ENCODE results near the gene FCAR.
"Not testable (repeated sequence)": the region's sequence is repeated elsewhere in the genome, so short reads cannot be mapped to it uniquely, and the experiment has no call there.

FCAR gene

DNA sequence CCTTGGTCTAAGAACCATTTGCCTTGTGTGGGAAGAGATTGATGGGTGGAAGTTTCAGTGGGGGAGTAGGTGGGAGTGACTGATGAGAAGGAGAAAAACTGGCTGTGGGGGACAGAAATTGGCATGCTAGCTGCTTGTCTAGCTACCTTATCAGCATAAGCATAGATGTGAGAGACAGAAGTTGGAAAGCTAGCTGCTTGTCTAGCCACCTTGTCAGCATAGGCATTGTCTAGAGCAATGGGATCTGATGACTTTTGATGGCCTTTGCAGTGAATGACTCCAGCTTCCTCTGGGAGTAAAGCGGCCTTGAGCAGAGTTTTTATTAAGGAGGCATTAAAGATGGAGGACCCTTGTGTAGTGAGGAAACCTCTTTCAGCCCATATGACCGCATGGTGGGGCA, 22.0 kb downstream of the FCAR start:
- no peak for DNase-seq

DNA sequence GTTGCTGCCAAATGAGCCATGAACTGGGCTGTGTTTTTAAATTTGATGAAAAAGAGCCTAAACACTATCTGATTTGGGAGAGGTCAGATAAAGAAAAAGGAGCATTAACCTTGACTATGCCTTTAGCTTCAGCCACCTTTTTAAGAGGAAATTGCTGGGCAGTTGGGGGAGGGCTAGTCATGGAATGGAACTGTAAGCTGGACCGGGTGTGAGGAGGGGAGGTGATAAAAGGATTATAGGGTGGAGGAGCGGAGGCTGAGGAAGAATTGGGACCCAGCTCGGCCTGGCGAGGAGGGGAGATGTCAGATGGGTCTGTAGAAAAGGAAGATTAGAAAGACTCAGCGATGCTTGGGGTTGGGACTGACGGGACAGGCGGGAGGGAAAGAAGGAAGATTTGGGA, 24.6 kb downstream of the FCAR start:
- not testable (repeated sequence) for DNase-seq

DNA sequence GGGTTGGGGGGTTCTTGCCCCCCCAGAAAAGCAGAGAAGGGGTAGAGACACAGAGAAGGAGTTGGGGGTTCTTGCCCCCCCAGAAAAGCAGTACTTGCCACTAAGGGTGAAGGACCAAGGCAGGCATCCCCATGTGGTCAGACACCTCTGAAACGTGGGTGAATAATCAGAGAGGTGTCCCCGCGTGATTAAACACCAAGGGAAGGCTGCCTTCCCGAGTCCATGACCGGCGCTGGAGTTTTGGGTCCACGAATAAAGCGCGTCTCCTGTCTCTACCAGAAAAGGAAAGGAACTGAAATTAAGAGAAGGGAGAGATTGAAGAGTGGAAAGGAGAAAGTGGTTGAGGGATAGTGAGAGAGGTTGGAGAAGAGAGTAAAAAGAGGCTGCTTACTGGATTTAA, 25.6 kb downstream of the FCAR start:
- not testable (repeated sequence) for DNase-seq

DNA sequence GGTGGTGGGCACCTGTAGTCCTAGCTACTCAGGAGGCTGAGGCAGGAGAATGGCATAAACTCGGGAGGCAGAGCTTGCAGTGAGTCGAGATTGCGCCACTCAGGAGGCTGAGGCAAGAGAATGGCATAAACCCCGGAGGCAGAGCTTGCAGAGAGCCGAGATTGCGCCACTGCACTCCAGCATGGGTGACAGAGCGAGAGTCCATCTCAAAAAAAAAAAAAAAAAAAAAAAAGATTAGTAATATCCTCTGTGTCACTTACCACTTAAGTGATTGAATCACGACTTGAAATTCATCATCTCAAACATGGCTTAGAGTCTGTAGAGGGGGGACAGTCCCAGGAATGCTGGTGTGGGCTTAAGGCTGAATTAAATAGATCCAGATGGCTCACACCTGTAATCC, 27.1 kb downstream of the FCAR start:
- DNase-seq, result not testable (repeated sequence)

DNA sequence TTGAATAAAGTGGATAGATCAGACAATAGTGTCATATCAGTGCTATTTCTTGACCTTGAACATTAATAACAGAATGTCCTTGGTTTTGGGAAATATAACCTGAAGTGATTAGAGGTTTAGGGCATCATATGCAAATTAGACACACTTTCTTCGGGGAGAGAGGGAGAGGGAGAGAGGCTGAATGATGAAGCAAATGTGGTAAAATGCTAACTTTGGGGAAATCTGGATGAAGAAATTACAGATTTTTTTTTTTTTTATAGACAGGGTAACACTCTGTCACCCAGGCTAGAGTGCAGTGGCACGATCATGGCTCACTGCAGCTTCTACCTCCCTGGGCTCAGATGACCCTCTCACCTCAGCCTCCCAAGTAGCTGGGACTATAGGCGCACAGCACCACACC, 28.0 kb downstream of the FCAR start:
- no peak for DNase-seq

DNA sequence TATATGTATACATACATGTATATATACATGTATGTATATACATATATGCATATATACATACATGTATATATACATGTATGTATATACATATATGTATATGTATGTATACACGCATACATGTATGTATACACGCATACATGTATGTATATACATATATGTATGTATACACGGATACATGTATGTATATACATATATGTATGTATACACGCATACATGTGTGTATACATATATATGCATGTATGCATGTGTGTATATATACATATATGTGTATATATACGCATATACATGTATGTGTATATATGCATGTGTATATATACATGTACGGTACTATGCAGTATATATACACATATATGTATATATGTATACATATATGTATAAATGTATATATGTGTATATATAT, 29.3 kb downstream of the FCAR start:
- no peak for DNase-seq

DNA sequence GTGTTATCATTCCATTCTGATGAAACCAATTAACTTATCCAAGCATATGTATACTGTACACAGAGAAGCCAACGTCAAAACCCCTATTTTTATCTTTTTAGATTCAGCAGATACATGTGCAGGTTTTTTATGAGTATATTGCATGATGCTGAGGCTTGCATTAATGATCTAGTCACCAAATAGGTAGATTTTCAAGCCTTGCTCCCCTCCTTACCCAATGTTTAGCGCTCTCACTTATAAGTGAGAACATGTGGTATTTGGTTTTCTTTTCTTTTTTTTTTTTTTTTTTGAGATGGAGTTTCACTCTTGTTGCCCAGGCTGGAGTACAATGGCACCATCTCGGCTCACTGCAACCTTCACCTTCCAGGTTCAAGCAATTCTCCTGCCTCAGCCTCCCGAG, 30.2 kb downstream of the FCAR start:
- not testable (repeated sequence) for DNase-seq

DNA sequence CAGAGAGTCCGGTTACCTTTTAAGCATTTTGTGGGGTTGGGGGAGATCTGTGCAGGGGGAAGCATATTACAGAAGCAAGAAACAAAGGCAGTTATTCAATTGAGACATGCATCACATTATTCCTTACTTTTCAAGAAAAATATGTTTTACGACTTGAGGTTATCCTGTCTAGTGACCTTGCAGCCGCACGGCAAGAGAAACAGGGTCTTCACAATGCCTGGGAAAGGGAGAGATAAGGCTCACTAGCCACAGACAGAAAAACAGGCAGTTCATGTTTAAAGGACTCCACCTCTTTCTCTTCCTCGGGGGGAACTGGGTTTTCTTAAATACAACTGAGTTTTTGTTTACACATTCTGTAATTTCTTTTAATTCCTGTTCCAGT, 31.4 kb downstream of the FCAR start:
- DNase-seq, result no peak

DNA sequence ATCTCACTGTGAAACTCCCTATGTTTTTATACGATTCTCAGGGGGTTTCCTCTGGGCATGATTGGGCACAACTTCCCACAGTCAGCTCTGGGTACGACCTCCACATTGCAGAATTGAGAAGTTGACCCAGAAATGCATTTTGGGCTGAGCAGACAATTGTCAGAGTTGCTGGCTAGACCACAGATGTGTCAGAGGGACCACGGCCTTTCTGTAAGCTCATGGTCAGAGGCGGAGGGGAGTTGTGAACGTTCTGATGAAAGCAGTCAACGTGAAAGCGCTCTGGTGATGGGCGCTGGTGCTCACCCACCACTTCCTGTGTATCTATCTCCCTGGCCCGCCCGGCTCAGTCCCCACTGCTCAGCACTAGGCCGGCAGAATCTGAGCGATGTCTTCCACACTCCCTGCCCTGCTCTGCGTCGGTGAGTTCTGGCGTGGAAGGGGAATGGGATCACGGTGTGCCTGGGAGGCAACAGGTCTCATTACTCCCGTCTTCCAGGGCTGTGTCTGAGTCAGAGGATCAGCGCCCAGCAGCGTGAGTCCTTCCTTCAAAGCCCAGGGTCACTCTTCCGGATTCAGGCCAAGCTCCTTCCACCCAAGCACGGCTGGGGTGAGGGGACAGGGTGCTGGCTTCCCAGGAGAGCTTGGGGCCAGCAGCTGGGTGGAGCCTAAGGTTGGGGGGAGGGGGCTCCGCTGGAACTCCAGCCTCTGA, 31.9 kb downstream of the FCAR start, which contains the start of gene NCR1:
NCR1 (plus strand) TSS at position 346 of the 709 bp plus-strand sequence; CDS start at position 386, 40 bp downstream.
- DNase-seq, result no peak

DNA sequence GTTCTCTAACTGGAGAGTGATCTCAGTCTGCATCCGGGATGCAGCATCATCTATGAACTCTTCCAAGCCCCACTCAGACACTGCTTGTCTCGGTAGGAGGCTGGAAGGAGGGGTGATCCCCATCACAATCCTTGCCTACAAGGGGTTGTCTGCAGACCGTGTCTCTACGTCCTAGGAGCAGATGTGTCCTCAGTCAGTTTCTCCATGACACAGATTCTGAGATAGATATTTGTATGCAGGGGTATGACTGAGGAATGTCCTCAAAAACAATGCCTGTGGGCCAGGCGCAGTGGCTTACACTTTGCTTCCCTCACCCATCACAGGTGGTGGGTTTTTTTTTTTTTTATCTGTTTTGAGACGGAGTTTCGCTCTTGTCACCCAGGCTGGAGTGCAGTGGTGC, 32.8 kb downstream of the FCAR start:
- no peak for DNase-seq

DNA sequence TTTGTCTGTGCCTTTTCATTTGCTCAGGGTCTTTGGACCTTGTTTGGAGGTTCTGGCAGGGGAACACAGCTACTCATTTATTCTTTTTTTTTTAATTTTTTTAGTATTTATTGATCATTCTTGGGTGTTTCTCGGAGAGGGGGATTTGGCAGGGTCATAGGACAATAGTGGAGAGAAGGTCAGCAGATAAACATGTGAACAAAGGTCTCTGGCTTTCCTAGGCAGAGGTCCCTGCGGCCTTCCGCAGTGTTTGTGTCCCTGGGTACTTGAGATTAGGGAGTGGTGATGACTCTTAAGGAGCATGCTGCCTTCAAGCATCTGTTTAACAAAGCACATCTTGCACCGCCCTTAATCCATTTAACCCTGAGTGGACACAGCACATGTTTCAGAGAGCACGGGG, 33.9 kb downstream of the FCAR start:
- DNase-seq, result not testable (repeated sequence)

DNA sequence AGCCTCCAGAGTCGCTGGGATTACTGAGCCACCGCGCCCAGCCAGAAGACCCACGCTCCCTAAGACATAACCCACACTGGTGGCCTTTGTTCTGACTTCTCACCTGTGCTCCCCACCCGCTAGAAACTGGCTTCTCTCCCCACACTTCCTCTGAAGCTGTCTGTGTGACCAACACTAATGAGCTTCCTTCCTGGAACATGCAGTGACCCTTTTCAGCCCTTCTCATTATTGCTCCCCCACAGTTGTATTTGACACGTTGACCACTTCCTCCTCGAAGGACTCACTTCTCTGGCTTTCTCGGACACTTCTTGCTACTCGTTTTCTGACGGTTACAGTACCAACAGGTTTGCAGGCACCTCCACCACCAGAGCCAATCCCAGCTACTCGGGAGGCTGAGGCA, 42.8 kb downstream of the FCAR start:
- no peak for DNase-seq

DNA sequence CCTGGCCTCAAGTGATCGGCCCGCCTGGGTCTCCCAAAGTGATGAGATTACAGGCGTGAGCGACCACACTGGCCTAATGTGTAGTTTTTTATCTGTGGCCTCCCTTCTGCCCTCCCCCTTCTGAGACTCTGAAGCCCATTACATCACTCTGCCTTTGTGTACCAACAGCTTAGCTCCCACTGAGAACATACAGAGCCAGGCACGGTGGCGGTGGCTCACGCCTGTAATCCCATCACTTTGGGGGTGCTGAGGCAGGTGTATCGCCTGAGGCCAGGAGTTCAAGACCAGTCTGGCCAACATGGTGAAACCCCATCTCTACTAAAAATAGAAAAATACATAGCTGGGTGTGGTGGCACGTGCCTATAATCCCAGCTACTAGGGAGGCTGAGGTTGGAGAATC, 44.5 kb downstream of the FCAR start:
- DNase-seq, result no peak

DNA sequence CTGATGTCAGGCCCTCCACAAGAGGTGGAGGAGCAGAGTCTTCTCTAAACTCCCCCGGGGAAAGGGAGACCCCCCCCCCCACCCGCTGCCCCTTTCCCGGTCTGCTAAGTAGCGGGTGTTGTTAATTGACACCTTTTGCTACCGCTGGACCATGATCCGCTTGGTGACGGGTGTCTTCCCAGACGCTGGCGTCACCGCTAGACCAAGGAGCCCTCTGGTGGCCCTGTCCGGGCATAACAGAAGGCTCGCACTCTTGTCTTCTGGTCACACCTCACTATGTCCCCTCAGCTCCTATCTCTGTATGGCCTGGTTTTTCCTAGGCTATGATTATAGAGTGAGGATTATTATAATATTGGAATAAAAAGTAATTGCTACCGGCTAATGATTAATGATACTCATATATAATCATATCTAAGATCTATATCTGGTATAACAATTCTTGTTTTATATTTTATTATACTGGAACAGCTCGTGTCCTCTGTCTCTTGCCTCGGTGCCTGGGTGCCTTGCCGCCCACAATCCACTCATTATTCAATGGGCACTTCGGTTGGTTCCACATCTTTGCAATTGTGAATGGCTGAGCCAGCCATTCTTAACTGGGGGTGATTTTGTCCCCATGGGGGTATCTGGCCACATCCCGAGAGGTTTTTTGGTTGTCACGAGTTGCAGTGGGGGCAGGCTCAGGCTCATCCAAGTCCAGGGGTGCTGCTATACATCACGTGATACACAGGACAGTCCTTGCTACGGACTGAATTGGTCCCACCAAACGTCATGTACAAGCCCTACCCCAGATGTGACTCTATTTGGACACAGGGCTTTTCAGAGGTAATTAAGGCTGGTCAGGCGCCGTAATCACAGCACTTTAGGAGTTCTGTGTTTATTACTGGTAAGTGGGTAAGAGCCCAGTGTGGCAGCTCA, 45.9 kb downstream of the FCAR start:
- DNase-seq, result not testable (repeated sequence)

DNA sequence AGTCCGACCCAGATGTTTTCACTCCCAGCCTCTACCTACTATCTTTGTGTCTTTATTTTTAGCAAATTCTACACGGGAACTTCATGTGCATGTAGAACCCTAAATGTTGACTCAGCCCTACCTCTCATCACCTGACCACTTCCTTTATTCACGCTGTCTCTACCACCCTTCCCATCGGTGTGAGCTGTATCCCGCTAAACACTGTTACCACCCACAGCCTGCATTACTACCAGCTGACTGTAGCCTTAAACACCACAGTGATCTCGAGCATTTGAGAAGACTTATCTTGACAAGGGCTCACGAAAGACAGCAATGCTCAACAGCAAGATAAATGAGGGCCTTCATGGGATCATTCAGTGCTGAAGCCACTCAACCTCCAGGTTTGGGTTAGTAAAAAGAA, 47.0 kb downstream of the FCAR start:
- DNase-seq, result no peak

DNA sequence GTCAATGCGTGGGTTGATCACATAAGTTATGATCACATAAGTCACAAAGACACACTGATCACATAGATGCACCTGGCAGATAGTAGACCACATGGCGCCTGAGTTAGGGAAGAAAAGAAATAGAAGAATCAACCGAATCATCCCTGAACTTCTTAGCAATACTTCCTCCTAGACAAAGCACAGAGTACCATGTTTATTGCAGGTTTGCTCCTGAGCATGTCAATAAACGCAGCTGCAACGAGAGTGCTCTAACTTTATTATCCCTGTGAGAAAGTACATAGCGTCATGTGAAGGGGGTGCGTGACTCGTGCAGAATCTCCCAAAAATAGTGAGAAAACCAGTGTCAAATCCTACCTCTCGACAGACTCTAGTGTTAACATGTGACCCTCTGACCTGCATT, 49.2 kb downstream of the FCAR start:
- DNase-seq, result no peak

DNA sequence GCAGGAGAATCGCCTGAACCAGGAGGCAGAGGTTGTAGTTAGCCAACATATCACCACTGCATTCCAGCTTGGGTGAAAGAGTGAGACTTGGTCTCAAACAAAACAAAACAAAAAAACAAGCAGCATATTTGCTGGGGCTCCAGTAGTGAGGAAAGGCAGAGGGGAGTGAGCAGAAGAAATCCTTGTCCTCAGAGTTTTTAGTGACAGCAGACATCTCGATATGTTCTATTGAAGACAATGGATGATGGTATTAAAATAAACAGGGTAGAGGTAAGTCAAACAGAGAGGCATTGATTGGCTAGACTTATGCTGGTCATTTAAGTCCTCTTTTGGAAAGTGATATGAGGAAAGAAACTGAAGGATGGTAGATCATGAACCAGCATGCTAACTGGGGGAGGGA, 54.3 kb downstream of the FCAR start:
- DNase-seq, result no peak

DNA sequence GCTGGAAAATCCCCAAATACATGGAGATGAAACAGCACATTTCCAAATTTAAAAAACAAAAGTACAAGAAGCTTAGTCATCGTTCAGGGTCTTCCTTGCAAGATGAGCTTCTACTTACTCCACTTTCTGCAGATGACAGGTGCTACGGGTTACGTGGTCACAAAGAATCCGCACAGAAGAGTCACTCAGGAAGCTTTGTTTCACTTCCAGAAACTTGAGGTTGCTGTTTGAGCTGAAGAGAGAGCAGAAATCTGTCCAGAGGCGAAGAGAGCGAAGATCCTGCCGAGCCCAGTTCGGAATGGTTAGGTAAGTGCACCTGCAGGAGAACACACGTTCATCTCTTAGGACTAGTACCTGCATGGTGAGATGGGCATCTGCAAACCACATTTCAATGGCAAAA, 63.9 kb downstream of the FCAR start:
- no peak for DNase-seq

DNA sequence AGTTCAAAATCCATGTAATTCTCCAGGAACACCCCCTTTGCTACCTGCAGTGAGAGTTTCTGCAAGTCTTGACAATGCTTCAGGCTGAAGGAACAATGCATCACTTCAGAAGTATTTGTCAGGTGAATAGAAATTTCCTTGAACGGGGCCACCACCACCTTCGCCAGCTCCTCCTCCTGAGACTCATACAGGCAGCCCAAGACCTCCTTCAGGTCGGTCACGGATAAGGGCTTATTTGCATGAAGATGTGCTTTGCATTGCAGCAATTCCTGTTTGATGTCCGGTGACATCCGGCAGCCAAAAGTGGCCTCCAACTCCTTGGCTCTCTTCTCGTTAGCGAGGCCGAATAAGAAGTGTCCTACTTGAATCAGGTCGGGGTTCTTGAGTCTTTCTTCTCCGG, 64.9 kb downstream of the FCAR start:
- DNase-seq, result no peak

DNA sequence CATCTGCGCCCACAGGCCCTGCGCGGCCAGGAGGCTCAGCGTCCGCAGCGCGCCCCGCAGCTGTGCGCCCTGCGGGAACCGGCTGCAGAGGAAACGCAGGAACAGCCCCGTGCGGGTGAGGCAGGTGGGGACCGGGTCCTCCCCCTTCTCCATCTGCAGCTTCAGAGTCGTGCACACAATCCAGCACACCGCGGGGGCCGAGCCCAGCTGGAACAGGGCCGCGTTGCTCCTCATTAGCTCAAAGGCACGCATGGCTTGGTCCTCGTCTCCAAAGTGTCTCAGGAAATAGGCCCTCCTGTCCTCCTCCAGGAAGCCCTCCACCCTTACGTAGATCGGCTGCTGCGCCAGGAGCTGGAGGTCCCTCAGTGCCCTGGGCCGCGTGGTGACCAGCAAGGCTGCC, 65.5 kb downstream of the FCAR start:
- DNase-seq, result not testable (repeated sequence)

Measured in GOT3 (cell line).